CD4-positive, alpha-beta T cell treated with Interleukin-15 for 1 hour (primary cell): ENCODE results near the gene SMCO1.
"Not testable (repeated sequence)": the region's sequence is repeated elsewhere in the genome, so short reads cannot be mapped to it uniquely, and the experiment has no call there.

Experiments used
- DNase-seq: peaks from one replicate; pipeline ENCODE4 v3.0.0-alpha.2; 2020

The SMCO1 gene

GRCh38 chr3:196519718-196520082 lies 4.6 kb upstream of the SMCO1 start:
- DNase-seq, result no peak

- DNase-seq, result peak; percentile 40
Measured at GRCh38 chr3:196518966-196519717, 4.0 kb upstream of the SMCO1 start.

GRCh38 chr3:196517919-196518318 lies 2.8 kb upstream of the SMCO1 start:
- no peak for DNase-seq

GRCh38 chr3:196517162-196517800 lies 2.1 kb upstream of the SMCO1 start:
- DNase-seq, result no peak

- DNase-seq, result no peak
Measured at GRCh38 chr3:196514350-196514716, 813 bp downstream of the SMCO1 start.

- no peak for DNase-seq
Measured at GRCh38 chr3:196513697-196514349, 1.3 kb downstream of the SMCO1 start.

- not testable (repeated sequence) for DNase-seq
Measured at GRCh38 chr3:196511646-196512425, 3.3 kb downstream of the SMCO1 start.

- not testable (repeated sequence) for DNase-seq
Measured at GRCh38 chr3:196511108-196511507, 4.0 kb downstream of the SMCO1 start.

GRCh38 chr3:196506687-196507086 lies 8.5 kb downstream of the SMCO1 start:
- no peak for DNase-seq

GRCh38 chr3:196504556-196504955 lies 10.6 kb downstream of the SMCO1 start:
- no peak for DNase-seq

- not testable (repeated sequence) for DNase-seq
Measured at GRCh38 chr3:196504077-196504398, 11.1 kb downstream of the SMCO1 start.

GRCh38 chr3:196503196-196504076 lies 11.7 kb downstream of the SMCO1 start, which contains the start of gene RNF168:
Gene RNF168, minus strand, starts transcription at chr3:196503768. Its CDS starts 595 bp downstream, at chr3:196503173.
- peak; percentile 92 for DNase-seq

- DNase-seq, result peak; percentile 65
Measured at GRCh38 chr3:196502775-196503195, 12.4 kb downstream of the SMCO1 start.

- DNase-seq, result no peak
Measured at GRCh38 chr3:196501316-196502044, 13.7 kb downstream of the SMCO1 start.

- no peak for DNase-seq
Measured at GRCh38 chr3:196499807-196500524, 15.2 kb downstream of the SMCO1 start.

- no peak for DNase-seq
Measured at GRCh38 chr3:196499061-196499460, 16.1 kb downstream of the SMCO1 start.

- DNase-seq, result no peak
Measured at GRCh38 chr3:196498297-196498696, 16.8 kb downstream of the SMCO1 start.

- no peak for DNase-seq
Measured at GRCh38 chr3:196496183-196496582, 19.0 kb downstream of the SMCO1 start.

- DNase-seq, result no peak
Measured at GRCh38 chr3:196493292-196493691, 21.9 kb downstream of the SMCO1 start.

- DNase-seq, result no peak
Measured at GRCh38 chr3:196492080-196492479, 23.1 kb downstream of the SMCO1 start.

GRCh38 chr3:196489747-196490146 lies 25.4 kb downstream of the SMCO1 start:
- no peak for DNase-seq
